ENCODE results near the gene PSD2. TPM values are rescaled to one million over a fixed set of nuclear protein-coding genes. Genes with fewer than 3 reads are reported as not detected.

The PSD2 gene
- total and polyA plus RNA-seq, 4 donors = 0.05 TPM; not detected in 3

DNA sequence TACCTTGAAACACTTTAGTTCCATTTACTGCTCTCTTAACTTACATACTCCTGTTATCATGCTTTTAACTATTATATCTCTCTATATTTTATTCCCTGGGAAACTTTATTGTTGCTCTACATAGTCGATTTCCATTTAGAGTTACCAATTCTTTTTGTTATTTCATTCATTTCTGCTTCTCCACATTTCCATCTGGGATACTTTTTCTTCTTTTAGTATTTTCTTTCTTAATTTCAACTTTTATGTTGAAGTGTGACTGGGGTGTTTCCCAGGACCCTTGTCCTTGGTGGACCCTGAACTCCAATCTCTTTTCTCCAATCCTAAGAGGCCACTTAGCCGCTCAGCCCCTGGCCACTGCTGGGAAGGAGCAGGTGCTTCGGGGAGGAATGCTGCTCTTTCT lies 36.0 kb downstream of the PSD2 start:
- H3K36me3 ChIP-seq (ENCODE audit: control insufficient read depth in 4 of 4, insufficient read depth in 3 of 4, low read depth in 1 of 4, low read length in 3 of 4) = no peaks in the 10 kb centered on the region
- H3K9me3 ChIP-seq (ENCODE audit: control insufficient read depth in 4 of 4, low read length in 3 of 4) = no peaks in the 10 kb centered on the region
- no peak overlapping the region for H3K9ac ChIP-seq (ENCODE audit: low read depth in 1 of 2, low read length in 2 of 2)
- no peaks in the 10 kb centered on the region for H3K27me3 ChIP-seq (ENCODE audit: control insufficient read depth in 4 of 4, insufficient read depth in 4 of 4, low read length in 3 of 4)
- 67% methylated on average over 3 of the region's 3 CpGs for WGBS
- H3K4me1 ChIP-seq (ENCODE audit: control insufficient read depth in 4 of 4, insufficient read depth in 4 of 4, low read length in 3 of 4) = no peaks in the 10 kb centered on the region
- TF ChIP-seq REST (IDR thresholded peaks at IDR 0.05) (no peak), YY1 (IDR thresholded peaks at IDR 0.05) (no peak), SP1 (IDR thresholded peaks at IDR 0.05) (no peak), RAD21 (IDR thresholded peaks at IDR 0.05) (no peak), EGR1 (IDR thresholded peaks at IDR 0.05; ENCODE audit: low read depth in 2 of 2) (no peak), FOXA1 (IDR thresholded peaks at IDR 0.05) (no peak)
- no peak for DNase-seq (ENCODE audit: low spot score)
- H3K4me3 ChIP-seq (ENCODE audit: low read depth in 1 of 3, low read length in 3 of 3) = no peak overlapping the region
- no peak overlapping the region for H3K27ac ChIP-seq (ENCODE audit: low read depth in 1 of 2, low read length in 2 of 2)

- TF ChIP-seq CTCF (IDR thresholded peaks at IDR 0.05; ENCODE audit: low read depth, low read length, missing input control) = no peak
- TF ChIP-seq, protein P1, sequence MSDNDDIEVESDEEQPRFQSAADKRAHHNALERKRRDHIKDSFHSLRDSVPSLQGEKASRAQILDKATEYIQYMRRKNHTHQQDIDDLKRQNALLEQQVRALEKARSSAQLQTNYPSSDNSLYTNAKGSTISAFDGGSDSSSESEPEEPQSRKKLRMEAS (IDR thresholded peaks at IDR 0.05) = no peak
- TF ChIP-seq NR2F2 (IDR thresholded peaks at IDR 0.05) = no peak
- TF ChIP-seq RAD21 (IDR thresholded peaks at IDR 0.05) = no peak
- no peak for TF ChIP-seq RXRA (IDR thresholded peaks at IDR 0.05)
- no peak for TF ChIP-seq YY1 (IDR thresholded peaks at IDR 0.05)
- TF ChIP-seq GABPA (IDR thresholded peaks at IDR 0.05 in 1 of 2, conservative IDR thresholded peaks at IDR 0.05 in 1 of 2) = no peak
- no peak for TF ChIP-seq FOXA1 (IDR thresholded peaks at IDR 0.05)
- no peak for TF ChIP-seq REST (IDR thresholded peaks at IDR 0.05)
- TF ChIP-seq HNF4A (conservative IDR thresholded peaks at IDR 0.05) = no peak
- no peak for TF ChIP-seq EGR1 (IDR thresholded peaks at IDR 0.05; ENCODE audit: low read depth in 2 of 2)
- no peak for TF ChIP-seq SP1 (IDR thresholded peaks at IDR 0.05)
- TF ChIP-seq TAF1 (conservative IDR thresholded peaks at IDR 0.05) = no peak
- no peak for TF ChIP-seq ATF3 (IDR thresholded peaks at IDR 0.05)
- no peak for TF ChIP-seq HNF4G (IDR thresholded peaks at IDR 0.05)
- Histone ChIP-seq H3K9ac (ENCODE audit: low read depth in 1 of 2, low read length in 2 of 2) (no peak overlapping the region), H3K27me3 (ENCODE audit: control insufficient read depth in 4 of 4, insufficient read depth in 4 of 4, low read length in 3 of 4) (no peaks in the 10 kb centered on the region), H3K9me3 (ENCODE audit: control insufficient read depth in 4 of 4, low read length in 3 of 4) (no peaks in the 10 kb centered on the region), H3K36me3 (ENCODE audit: control insufficient read depth in 4 of 4, insufficient read depth in 3 of 4, low read depth in 1 of 4, low read length in 3 of 4) (no peaks in the 10 kb centered on the region), H3K4me3 (ENCODE audit: low read depth in 1 of 3, low read length in 3 of 3) (no peak overlapping the region), H3K4me1 (ENCODE audit: control insufficient read depth in 4 of 4, insufficient read depth in 4 of 4, low read length in 3 of 4) (no peaks in the 10 kb centered on the region), H3K27ac (ENCODE audit: low read depth in 1 of 2, low read length in 2 of 2) (no peak overlapping the region)
- 59% methylated on average over 3 of the region's 3 CpGs for WGBS
- DNase-seq (ENCODE audit: low spot score) = no peak
Measured at GRCh38 chr5:139833525-139833924, 37.9 kb downstream of the PSD2 start.
